ENCODE results near the gene KANSL2. TPM values are rescaled to one million over a fixed set of nuclear protein-coding genes. Genes with fewer than 3 reads are reported as not detected.

KANSL2 gene
- total RNA-seq, 1 experiment from 2014 or later, result 69.3 TPM

Other genes with a start within 250 kb of the KANSL2 start
- gene ANP32D, start 209.7 kb downstream of the KANSL2 start, total RNA-seq (2014; rRNA removed; shearing (Covaris generic)), result 0.18 TPM in 1 of 2 replicates, not detected in the other
- 0.23 and 0.34 TPM in 2 replicates for gene C12orf54, start 199.7 kb downstream of the KANSL2 start, total RNA-seq (2014; rRNA removed; shearing (Covaris generic))
- gene OR8S1, start 156.6 kb downstream of the KANSL2 start, total RNA-seq (2014; rRNA removed; shearing (Covaris generic)), result not detected in 2 replicates
- not detected in 2 replicates for gene LALBA, start 112.2 kb downstream of the KANSL2 start, total RNA-seq (2014; rRNA removed; shearing (Covaris generic))
- gene CCNT1, start 34.5 kb upstream of the KANSL2 start, total RNA-seq (2014; rRNA removed; shearing (Covaris generic)), result 63.6 and 70.1 TPM in 2 replicates
- gene ADCY6, start 106.9 kb upstream of the KANSL2 start, total RNA-seq (2014; rRNA removed; shearing (Covaris generic)), result 16.1 and 18.7 TPM in 2 replicates
- 9.7 and 11.9 TPM in 2 replicates for gene CACNB3, start 136.3 kb upstream of the KANSL2 start, total RNA-seq (2014; rRNA removed; shearing (Covaris generic))
- gene DDX23, start 169.9 kb upstream of the KANSL2 start, total RNA-seq (2014; rRNA removed; shearing (Covaris generic)), result 153 and 167 TPM in 2 replicates
- 0.10 and 0.43 TPM in 2 replicates for gene RND1, start 183.6 kb upstream of the KANSL2 start, total RNA-seq (2014; rRNA removed; shearing (Covaris generic))
- gene FKBP11, start 243.3 kb upstream of the KANSL2 start, total RNA-seq (2014; rRNA removed; shearing (Covaris generic)), result 6.5 and 8.6 TPM in 2 replicates